Activated CD8-positive, alpha-beta T cell treated with anti-CD3 and anti-CD28 coated beads for 36 hours (primary cell): Measurements from ENCODE around the gene CACNA1B. TPM values are rescaled to one million over a fixed set of nuclear protein-coding genes. Genes with fewer than 3 reads are reported as not detected.

Source experiments
- ATAC-seq: fragments of 200-7000 bp; cut with Tn5 transposase; one replicate; pipeline ENCODE4 v1.10.0; 2021; ENCODE audit warnings: mild to moderate bottlenecking, moderate library complexity
- CTCF ChIA-PET: fragments of 350-600 bp; sonication (Branson Sonifier 250); formaldehyde crosslinking; loops from one replicate; lab custom pipeline; 2021; ENCODE audit warnings: antibody characterized with exemption; lab: Charles Lee
- POLR2A ChIA-PET: fragments of 350-600 bp; sonication (Branson Sonifier 250); formaldehyde crosslinking; loops from one replicate; lab custom pipeline; 2021; ENCODE audit warnings: antibody characterized with exemption; lab: Charles Lee
- DNase-seq: peaks from one replicate; pipeline ENCODE4 v3.0.0-alpha.2; 2020
- H3K27ac Mint-ChIP-seq: one replicate; pipeline ENCODE4 v1.8.0; 2021; ENCODE audit warnings: mild to moderate bottlenecking, mixed read lengths
- H3K27me3 Mint-ChIP-seq: one replicate; pipeline ENCODE4 v1.8.0; 2021; ENCODE audit warnings: mixed read lengths
- H3K36me3 Mint-ChIP-seq: one replicate; pipeline ENCODE4 v1.8.0; 2021; ENCODE audit warnings: low read depth, mixed read lengths
- H3K4me1 Mint-ChIP-seq: one replicate; pipeline ENCODE4 v1.8.0; 2021; ENCODE audit warnings: low read depth, mixed read lengths
- H3K4me3 Mint-ChIP-seq: one replicate; pipeline ENCODE4 v1.8.0; 2021; ENCODE audit warnings: mild to moderate bottlenecking, moderate library complexity, mixed read lengths
- H3K9me3 Mint-ChIP-seq: one replicate; pipeline ENCODE4 v1.8.0; 2021; ENCODE audit warnings: mixed read lengths
- CTCF ChIP-seq: fragments of 200-600 bp; IDR thresholded peaks from one replicate; pipeline ENCODE4 v1.8.0; 2022; ENCODE audit warnings: antibody characterized with exemption, mild to moderate bottlenecking
- intact Hi-C: fragments of 100-400 bp; cut with micrococcal nuclease; formaldehyde crosslinking; loops from one replicate; pipeline ENCODE4 v1.10.0; 2022
- total RNA-seq, 2 experiments: library from RNA; stranded (reverse); gene quantifications; one replicate each; pipeline ENCODE4 v1.2.3, GENCODE V29; 2021

Gene CACNA1B
- total RNA-seq, 2 experiments from 2014 or later: not detected

DNA sequence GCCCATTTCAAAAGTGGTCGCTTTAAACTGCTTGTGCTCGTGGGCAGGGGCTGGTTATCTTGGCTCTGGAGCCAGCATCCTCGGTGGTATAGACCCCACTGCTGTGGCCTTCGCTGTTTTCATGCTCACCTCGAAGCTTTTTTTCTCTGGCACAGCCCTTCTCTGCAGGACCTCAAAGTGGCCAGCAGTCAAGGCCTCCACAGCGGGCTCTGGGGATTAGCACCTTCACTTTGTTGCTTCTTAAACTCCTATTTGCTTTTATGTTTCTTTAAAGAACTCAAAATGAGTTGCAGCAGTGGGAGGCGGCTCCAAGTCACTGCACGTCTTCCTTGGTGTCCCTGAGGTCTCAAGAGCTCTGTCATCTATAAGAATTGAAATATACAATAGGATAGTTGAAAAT lies 165.1 kb downstream of the CACNA1B start:
- ATAC-seq (no peak), DNase-seq (no peak)
- no peaks in the 10 kb centered on the region for H3K4me1 Mint-ChIP-seq
- intact Hi-C loops: no loop called here
- H3K4me3 Mint-ChIP-seq: no peak overlapping the region
- H3K9me3 Mint-ChIP-seq: no peaks in the 10 kb centered on the region
- TF ChIP-seq CTCF: no peak
- no peak overlapping the region for H3K27ac Mint-ChIP-seq
- CTCF ChIA-PET: no interaction called here
- H3K36me3 Mint-ChIP-seq: no peaks in the 10 kb centered on the region
- POLR2A ChIA-PET: no interaction called here
- H3K27me3 Mint-ChIP-seq: peaks cover 13% of the 10 kb centered on the region

DNA sequence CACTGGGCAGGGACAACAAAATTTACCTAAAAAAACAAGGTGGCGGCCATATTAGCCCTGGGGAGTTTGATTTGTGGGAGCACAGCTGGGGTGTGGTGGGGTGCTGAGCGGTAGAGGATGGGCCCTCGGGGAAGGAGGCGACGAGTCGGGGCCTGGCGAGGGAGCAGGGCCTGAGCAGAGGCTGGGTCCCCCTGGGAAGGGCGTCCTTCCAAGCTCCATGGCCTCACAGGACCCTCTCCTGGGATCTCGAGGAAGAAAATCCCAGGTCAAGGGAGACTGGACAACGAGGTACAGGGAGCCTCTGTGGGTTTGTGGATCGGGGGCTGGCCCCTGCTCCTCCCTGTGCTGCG lies 165.5 kb downstream of the CACNA1B start:
- Mint-ChIP-seq H3K27me3 (peaks cover 9% of the 10 kb centered on the region), H3K9me3 (no peaks in the 10 kb centered on the region), H3K4me1 (no peaks in the 10 kb centered on the region), H3K27ac (no peak overlapping the region), H3K4me3 (no peak overlapping the region), H3K36me3 (no peaks in the 10 kb centered on the region)
- CTCF ChIA-PET: no interaction called here
- TF ChIP-seq CTCF: no peak
- DNase-seq (no peak), ATAC-seq (no peak)
- intact Hi-C loops: no loop called here
- POLR2A ChIA-PET: no interaction called here

GRCh38 chr9:138043411-138044345 lies 166.1 kb downstream of the CACNA1B start:
- intact Hi-C loops: no loop called here
- peaks cover 6% of the 10 kb centered on the region for H3K27me3 Mint-ChIP-seq
- H3K36me3 Mint-ChIP-seq: no peaks in the 10 kb centered on the region
- no peak overlapping the region for H3K4me3 Mint-ChIP-seq
- H3K4me1 Mint-ChIP-seq: no peaks in the 10 kb centered on the region
- POLR2A ChIA-PET: no interaction called here
- DNase-seq: no peak
- no peak for ATAC-seq
- H3K9me3 Mint-ChIP-seq: no peaks in the 10 kb centered on the region
- no peak overlapping the region for H3K27ac Mint-ChIP-seq
- TF ChIP-seq CTCF: no peak
- CTCF ChIA-PET: no interaction called here

DNA sequence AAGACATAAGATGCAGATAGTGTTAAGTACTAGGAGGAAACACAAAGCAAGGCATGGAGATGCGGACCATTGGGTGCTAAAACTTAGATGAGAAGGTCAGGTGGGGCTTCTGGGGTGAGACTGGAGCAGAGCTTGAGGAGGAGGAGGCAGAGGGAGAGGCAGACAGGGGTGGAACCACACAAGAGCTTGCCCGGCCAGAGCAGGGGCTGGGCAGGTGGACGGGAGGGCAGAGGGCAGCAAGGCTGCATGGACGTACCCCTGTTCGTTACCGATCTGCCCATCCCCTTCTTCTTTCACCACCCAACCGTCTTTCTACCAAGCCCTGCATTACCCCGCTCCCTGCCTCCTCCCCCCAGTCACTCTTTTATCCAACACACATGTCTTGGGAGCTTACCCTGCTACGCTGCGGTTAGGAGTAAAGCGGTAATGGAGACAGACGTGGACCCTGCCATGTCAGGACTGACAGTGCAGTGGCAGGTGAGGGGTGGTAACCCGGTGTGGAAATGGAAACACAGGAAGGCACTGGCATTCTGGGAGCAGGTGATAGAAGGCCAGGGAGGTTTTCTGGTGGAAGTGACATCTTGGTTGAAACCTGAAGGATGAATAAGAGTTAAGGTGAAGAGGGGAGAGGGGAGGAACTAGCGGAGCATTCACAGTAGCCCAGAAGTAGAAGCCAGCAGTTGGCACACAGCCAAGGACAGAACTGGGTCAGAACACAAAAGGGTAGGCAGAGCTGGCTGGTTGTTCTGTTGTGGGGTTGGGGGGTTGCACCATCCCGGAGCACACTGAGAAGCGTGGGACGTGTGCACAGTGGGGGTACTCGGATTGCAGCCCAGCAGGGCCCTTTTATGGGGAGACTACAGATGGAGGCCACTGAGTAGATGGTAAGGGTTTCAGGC lies 167.2 kb downstream of the CACNA1B start:
- intact Hi-C loops: no loop called here
- no peak for TF ChIP-seq CTCF
- ChIA-PET POLR2A (no interaction called here), CTCF (no interaction called here)
- H3K36me3 Mint-ChIP-seq: no peaks in the 10 kb centered on the region
- H3K27me3 Mint-ChIP-seq: peaks cover 6% of the 10 kb centered on the region
- H3K27ac Mint-ChIP-seq: no peak overlapping the region
- no peaks in the 10 kb centered on the region for H3K4me1 Mint-ChIP-seq
- no peaks in the 10 kb centered on the region for H3K9me3 Mint-ChIP-seq
- DNase-seq (no peak), ATAC-seq (no peak)
- H3K4me3 Mint-ChIP-seq: no peak overlapping the region
